OCI-LY7 (cell line): ENCODE measurements around the gene CYP19A1.

ENCODE experiments used
- EZH2phosphoT487 ChIP-seq: fragments of 200-600 bp; sonication (generic); IDR thresholded peaks from 2 replicates; pipeline ENCODE4 v1.6.1; 2018; ENCODE audit warnings: low read depth, borderline replicate concordance, mild to moderate bottlenecking, mixed run types, antibody characterized with exemption, low read length, moderate library complexity, mixed read lengths
- TF ChIP-seq, protein P1 (sequence below): fragments of 200-600 bp; sonication (generic); conservative IDR thresholded peaks from 2 replicates; pipeline ENCODE4 v1.5.1; 2014; ENCODE audit warnings: mild to moderate bottlenecking, antibody characterized with exemption, low read length, moderate library complexity, mixed read lengths

DNA sequence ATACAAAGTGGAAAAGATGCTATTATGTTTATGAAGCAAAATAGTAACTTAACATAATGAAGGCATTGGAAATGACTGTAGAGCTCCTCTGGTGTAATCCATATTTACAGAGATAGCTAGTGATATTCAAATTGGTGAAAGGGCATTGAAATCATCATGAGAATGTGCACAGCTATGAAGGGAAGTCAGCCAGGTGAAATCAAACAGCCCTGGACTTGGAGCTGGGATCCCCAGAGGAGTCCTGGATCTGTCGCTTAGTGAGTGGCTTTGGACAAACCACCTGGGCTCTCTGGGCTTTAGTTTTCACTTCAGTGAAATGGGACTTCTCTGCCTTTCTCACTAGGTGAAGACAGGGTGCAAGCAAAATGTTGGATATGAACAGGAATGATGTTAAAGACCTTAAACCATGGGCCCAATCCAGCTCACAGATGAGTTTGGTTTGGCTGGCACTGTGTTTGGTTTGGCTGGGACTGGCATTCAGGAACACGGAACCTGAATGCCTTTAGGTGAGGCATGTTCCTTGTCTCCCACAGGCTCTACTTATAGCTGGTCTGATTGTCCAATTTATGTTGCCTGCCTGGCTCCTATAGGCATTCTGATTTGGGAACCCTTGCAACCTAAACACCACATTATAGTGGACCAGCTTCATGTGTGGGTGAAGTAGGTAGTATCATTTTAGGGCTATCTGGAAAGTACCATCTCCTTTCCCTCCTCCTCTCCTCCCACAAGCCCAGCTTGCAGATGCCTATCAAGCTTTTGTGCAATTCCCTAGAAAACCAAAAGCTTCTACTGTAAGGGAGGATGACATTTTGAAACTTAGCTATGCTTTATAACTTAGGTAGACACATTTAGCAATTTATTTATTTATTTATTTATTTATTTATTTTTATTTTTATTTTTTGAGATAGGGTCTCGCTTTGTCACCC, 133.1 kb downstream of the CYP19A1 start:
- TF ChIP-seq, protein P1, sequence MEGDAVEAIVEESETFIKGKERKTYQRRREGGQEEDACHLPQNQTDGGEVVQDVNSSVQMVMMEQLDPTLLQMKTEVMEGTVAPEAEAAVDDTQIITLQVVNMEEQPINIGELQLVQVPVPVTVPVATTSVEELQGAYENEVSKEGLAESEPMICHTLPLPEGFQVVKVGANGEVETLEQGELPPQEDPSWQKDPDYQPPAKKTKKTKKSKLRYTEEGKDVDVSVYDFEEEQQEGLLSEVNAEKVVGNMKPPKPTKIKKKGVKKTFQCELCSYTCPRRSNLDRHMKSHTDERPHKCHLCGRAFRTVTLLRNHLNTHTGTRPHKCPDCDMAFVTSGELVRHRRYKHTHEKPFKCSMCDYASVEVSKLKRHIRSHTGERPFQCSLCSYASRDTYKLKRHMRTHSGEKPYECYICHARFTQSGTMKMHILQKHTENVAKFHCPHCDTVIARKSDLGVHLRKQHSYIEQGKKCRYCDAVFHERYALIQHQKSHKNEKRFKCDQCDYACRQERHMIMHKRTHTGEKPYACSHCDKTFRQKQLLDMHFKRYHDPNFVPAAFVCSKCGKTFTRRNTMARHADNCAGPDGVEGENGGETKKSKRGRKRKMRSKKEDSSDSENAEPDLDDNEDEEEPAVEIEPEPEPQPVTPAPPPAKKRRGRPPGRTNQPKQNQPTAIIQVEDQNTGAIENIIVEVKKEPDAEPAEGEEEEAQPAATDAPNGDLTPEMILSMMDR = no peak
- no peak for TF ChIP-seq EZH2phosphoT487
